Osteocyte (in vitro differentiated cells): ENCODE results near the gene FCRLA. TPM values are rescaled to one million over a fixed set of nuclear protein-coding genes. Genes with fewer than 3 reads are reported as not detected.

Source experiments
- DNase-seq: peaks from one replicate; pipeline ENCODE4 v3.0.0; 2021; ENCODE audit warnings: mixed read lengths; ENCODE audit not compliant: unreplicated experiment; ENCODE audit errors: extremely low spot score
- H3K27ac Mint-ChIP-seq: one replicate; pipeline ENCODE4 v1.8.0; 2021; ENCODE audit warnings: mild to moderate bottlenecking, mixed read lengths; ENCODE audit not compliant: unreplicated experiment
- H3K27me3 Mint-ChIP-seq: one replicate; pipeline ENCODE4 v1.8.0; 2021; ENCODE audit warnings: mixed read lengths; ENCODE audit not compliant: unreplicated experiment
- H3K36me3 Mint-ChIP-seq: one replicate; pipeline ENCODE4 v1.8.0; 2021; ENCODE audit warnings: mixed read lengths; ENCODE audit not compliant: unreplicated experiment
- H3K4me1 Mint-ChIP-seq: one replicate; pipeline ENCODE4 v1.8.0; 2021; ENCODE audit warnings: mixed read lengths; ENCODE audit not compliant: unreplicated experiment
- H3K4me3 Mint-ChIP-seq: one replicate; pipeline ENCODE4 v1.8.0; 2021; ENCODE audit warnings: mild to moderate bottlenecking, moderate library complexity, mixed read lengths; ENCODE audit not compliant: unreplicated experiment
- H3K9me3 Mint-ChIP-seq: one replicate; pipeline ENCODE4 v1.8.0; 2021; ENCODE audit warnings: mixed read lengths; ENCODE audit not compliant: unreplicated experiment
- total RNA-seq: library from RNA; stranded (reverse); gene quantifications from 2 replicates; pipeline ENCODE4 v1.2.1, GENCODE V29; 2021
- TF ChIP-seq, protein P1 (sequence below): fragments of 200-600 bp; sonication (generic); IDR thresholded peaks from 2 replicates; pipeline ENCODE4 v1.5.0; 2021; ENCODE audit warnings: antibody characterized with exemption, mild to moderate bottlenecking, moderate library complexity

The FCRLA gene
- total RNA-seq, 1 donor from 2014 or later, result not detected

DNA sequence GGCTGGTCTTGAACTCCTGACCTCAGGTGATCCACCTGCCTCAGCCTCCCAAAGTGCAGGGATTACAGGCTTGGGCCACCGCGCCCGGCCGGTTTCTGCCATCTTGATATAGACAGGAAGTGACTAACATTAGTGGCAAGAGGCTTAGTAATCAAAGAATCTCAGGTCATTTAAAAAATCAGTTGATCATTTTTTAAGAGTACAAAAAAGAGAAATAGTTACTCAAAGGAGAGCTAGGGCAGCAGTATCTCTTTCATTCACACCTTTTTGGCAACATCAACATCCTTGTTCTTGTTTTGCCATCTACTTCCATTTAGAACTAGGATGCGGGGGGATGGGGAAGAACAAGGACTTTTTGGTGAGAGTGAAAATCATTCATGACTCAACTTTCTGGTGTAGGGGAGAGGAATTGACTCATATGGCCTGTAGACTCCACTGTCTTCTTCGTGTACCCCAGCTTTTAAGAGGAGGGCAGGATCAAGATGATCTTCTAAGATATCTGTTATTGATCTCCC lies 23.1 kb downstream of the FCRLA start:
- H3K4me1 Mint-ChIP-seq, result peaks cover 9% of the 10 kb centered on the region
- TF ChIP-seq, protein P1, sequence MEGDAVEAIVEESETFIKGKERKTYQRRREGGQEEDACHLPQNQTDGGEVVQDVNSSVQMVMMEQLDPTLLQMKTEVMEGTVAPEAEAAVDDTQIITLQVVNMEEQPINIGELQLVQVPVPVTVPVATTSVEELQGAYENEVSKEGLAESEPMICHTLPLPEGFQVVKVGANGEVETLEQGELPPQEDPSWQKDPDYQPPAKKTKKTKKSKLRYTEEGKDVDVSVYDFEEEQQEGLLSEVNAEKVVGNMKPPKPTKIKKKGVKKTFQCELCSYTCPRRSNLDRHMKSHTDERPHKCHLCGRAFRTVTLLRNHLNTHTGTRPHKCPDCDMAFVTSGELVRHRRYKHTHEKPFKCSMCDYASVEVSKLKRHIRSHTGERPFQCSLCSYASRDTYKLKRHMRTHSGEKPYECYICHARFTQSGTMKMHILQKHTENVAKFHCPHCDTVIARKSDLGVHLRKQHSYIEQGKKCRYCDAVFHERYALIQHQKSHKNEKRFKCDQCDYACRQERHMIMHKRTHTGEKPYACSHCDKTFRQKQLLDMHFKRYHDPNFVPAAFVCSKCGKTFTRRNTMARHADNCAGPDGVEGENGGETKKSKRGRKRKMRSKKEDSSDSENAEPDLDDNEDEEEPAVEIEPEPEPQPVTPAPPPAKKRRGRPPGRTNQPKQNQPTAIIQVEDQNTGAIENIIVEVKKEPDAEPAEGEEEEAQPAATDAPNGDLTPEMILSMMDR, result no peak
- H3K36me3 Mint-ChIP-seq, result no peaks in the 10 kb centered on the region
- H3K27me3 Mint-ChIP-seq, result peaks cover 40% of the 10 kb centered on the region
- H3K9me3 Mint-ChIP-seq, result no peaks in the 10 kb centered on the region
- H3K27ac Mint-ChIP-seq, result no peak overlapping the region
- H3K4me3 Mint-ChIP-seq, result no peak overlapping the region
- no peak for DNase-seq

DNA sequence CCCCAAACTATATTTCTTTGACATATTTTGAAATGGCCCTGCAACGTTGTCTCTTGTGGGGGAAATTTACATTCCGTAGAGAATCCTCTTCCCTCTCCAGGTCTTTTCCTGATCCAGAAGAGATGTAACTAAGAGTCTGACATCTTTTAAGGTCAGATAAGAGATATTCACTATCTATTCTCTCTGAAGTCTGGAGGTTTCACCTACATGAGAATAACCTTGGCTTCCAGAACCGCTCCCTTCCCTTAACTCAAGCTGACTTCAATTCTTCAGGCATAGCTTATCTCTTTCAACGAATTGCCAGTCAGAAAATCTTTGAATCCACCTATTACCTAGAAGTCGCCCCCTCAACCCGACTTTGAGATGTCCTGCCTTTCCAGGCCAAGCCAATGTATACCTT lies 24.2 kb downstream of the FCRLA start:
- Mint-ChIP-seq H3K27ac (no peak overlapping the region), H3K36me3 (no peaks in the 10 kb centered on the region), H3K4me3 (no peak overlapping the region), H3K4me1 (no peaks in the 10 kb centered on the region), H3K27me3 (peaks cover 52% of the 10 kb centered on the region), H3K9me3 (no peaks in the 10 kb centered on the region)
- TF ChIP-seq, protein P1, result no peak
- DNase-seq, result no peak

DNA sequence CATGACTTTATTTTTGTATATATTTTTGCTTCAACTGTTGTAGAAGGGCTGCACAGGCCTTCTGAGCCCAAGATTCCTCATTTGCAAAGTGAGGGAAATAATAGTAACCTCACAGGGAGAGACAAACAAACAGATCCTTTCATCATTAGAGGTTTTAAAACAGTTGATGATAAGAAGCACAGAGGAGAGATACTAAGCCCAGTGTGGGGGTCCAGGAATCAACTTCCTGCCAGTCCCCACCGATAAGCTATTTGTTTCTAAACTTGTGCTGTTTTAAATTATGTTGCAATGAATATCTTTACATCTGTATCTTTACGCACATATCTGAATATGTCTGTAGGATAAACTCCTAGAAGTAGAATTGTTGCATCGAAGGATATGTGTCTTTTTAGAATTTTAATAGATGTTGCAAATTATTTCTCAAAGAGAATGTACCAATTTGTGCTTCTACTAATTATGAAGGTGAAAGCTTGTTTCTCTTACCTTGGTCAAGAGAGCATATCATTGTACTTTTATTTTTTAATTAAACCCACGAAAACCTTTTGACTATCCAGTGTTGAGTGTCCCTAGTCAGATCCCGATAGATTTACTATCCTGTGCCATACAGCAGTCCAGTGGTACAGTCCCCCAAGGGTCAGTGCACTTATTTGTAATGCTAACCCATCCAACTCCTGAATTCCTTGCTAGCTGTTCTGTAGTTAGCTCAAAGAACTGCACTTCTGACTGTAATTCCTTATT lies 25.1 kb downstream of the FCRLA start:
- Mint-ChIP-seq H3K4me3 (no peak overlapping the region), H3K9me3 (no peaks in the 10 kb centered on the region), H3K4me1 (no peaks in the 10 kb centered on the region), H3K27me3 (peaks cover 56% of the 10 kb centered on the region), H3K27ac (no peak overlapping the region), H3K36me3 (no peaks in the 10 kb centered on the region)
- DNase-seq, result no peak
- TF ChIP-seq, protein P1, result no peak

DNA sequence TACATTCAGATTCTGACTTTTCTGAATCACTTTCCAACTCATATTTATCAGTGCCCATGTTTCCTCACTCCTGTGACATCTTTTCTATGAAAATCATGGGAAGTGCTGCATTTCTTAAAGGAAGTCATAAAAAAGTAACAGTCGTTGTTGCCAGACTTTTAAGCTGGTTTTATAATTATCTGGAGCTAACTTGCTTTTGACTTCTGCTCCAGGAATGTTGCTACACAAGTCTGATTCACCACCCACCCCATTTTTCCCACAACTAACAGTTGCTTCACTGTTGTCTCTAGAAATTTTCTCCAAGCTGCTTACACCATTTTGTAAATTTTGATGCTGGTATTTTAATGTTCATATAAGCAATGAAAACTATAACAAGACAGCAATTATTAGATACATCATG lies 26.5 kb downstream of the FCRLA start:
- Mint-ChIP-seq H3K27me3 (peaks cover 62% of the 10 kb centered on the region), H3K36me3 (no peaks in the 10 kb centered on the region), H3K9me3 (no peaks in the 10 kb centered on the region), H3K4me3 (no peak overlapping the region), H3K27ac (no peak overlapping the region), H3K4me1 (no peaks in the 10 kb centered on the region)
- no peak for DNase-seq
- TF ChIP-seq, protein P1, result no peak

DNA sequence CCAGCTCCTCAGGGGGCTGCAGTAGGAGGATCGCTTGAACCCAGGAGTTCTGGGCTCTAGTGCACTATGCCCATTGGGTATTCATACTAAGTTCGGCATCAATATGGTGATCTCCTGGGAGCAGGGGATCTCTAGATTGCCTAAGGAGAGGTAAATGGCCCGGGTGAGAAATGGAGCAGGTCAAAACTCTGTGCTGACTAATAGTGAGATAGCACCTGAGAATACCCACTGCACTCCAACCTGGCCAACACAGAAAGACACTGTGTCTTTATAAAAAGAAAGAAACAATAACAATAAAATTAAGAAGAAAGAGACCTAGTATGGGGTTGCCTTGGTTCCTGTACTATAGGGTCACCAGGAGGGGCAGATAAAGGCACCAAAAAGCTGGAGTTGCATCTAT lies 28.8 kb downstream of the FCRLA start:
- Mint-ChIP-seq H3K4me3 (no peak overlapping the region), H3K36me3 (no peaks in the 10 kb centered on the region), H3K27me3 (peaks cover 68% of the 10 kb centered on the region), H3K4me1 (no peaks in the 10 kb centered on the region), H3K27ac (no peak overlapping the region), H3K9me3 (no peaks in the 10 kb centered on the region)
- TF ChIP-seq, protein P1, result no peak
- no peak for DNase-seq
